Bone marrow (tissue), 2 donors: Measurements from ENCODE around the gene RABL6.
"Not testable (repeated sequence)": the region's sequence is repeated elsewhere in the genome, so short reads cannot be mapped to it uniquely, and the experiment has no call there.

Experiments
- DNase-seq, 2 donors: peaks; one replicate each; lab custom pipeline; 2025; lab: John Stamatoyannopoulos, UW

Gene RABL6

DNA sequence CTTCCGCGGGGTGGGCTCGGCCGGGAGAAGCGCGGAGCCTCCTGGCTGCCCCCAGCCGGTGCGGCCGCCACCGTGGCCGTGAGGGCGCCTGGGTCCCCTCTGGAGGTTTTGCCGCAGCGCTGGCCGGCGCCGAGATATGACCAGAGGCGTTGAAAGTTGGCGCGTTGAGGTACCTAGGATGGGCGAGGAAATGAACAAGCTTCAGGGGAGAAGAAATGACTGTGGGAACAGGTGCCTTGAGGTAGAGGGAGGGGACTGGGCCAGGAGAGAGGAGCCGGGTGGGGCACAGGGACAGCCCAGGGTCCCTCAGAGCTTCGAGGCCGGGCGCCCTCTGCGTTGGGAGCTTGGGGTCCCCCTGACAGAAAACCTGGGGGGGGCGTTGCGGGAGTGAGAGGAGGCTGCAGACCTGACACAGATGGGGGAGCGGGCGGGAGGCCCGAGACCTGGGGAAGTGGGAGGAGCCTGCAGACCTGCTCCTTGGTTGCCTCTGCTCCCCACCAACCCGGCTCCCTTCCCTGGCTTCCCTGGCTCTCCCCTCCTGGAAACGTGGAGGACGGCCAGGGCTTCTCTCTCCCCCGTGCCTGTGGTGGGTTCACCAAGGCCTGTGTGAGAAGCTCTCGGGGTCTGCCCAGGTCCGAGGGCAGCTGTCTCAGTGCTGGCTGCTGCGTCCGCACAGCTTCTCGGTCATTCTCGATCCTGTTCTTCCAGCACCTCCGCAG is 14.2 kb downstream of the RABL6 start:
- DNase-seq, result no peak

GRCh38 chr9:136823136-136824046 is 15.6 kb downstream of the RABL6 start:
- no peak for DNase-seq

GRCh38 chr9:136824496-136825225 is 16.9 kb downstream of the RABL6 start:
- no peak for DNase-seq

DNA sequence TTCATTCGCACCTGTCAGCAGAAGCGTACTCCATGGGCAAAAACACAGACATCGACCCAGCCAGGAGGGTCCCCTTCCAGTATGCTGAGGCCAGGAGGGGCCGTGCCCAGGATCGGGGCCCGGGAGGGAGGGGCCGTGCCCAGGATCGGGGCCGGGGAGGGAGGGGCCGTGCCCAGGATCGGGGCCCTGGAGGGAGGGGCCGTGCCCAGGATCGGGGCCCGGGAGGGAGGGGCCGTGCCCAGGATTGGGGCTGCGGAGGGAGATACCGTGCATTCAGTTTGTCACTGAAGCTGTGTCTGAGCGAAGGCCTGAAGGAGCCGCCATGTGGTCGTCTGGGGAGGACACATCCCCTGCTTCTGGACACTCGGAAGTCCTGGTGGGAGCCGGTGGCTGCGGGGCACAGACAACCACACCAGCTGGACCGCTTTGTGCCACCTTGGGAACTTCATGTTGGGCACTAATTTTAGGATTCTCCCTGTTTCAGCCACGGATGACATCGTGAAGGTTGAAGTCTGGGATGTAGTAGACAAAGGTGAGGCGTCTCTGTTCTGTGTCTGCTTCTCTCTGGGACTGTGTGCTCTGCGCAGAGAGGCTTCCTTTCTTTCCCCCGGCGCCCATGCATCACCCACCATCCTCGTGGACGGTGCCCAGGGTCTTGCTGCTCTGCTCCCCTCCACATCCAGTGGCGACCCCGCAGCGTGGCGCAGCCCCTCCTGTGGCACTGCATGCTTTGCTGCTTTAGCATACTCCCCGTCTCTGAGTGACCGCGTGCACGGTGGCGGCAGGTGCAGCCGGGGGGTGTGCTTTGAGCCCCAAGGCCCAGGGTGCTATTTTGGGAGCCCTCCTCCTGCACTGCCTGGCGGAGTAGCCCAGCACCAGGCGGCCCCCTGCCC is 17.8 kb downstream of the RABL6 start:
- no peak for DNase-seq

- DNase-seq, result no peak
Measured at GRCh38 chr9:136826188-136826541, 18.4 kb downstream of the RABL6 start.

- DNase-seq, result no peak
Measured at GRCh38 chr9:136826703-136827582, 19.2 kb downstream of the RABL6 start.

GRCh38 chr9:136827794-136828473 is 20.2 kb downstream of the RABL6 start:
- no peak for DNase-seq

DNA sequence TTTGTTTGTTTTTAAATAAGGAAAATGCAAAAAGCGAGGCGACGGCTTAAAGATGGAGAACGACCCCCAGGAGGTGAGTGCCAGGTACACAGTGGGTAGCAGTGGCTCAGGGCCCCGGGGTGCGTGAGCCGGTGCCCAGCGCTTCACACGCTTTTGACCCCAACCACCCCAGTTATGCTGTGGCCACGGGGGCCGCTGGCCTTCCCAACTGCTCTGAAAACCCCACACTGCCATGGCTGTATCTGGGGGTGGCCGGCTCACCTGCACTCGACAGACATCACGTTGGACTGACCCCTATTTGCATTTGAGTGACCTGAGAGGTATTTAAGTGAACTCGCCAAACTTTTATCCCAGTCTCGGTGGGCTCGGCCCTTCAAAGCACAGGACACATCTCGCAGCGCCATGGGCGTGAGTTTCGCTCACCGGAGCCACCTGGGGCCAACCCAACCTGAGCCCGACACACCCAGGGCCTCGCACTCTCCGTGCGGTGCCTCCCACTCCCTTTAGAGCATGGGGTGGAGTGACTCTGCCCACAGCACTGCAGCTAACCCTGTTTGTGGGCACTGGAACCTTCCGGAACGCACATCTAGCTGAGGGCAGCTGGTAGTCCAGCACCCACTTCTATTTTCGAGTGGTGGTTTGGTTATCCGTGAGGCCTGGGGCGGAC is 20.9 kb downstream of the RABL6 start:
- DNase-seq, result no peak

- no peak for DNase-seq
Measured at GRCh38 chr9:136829412-136829811, 21.7 kb downstream of the RABL6 start.

DNA sequence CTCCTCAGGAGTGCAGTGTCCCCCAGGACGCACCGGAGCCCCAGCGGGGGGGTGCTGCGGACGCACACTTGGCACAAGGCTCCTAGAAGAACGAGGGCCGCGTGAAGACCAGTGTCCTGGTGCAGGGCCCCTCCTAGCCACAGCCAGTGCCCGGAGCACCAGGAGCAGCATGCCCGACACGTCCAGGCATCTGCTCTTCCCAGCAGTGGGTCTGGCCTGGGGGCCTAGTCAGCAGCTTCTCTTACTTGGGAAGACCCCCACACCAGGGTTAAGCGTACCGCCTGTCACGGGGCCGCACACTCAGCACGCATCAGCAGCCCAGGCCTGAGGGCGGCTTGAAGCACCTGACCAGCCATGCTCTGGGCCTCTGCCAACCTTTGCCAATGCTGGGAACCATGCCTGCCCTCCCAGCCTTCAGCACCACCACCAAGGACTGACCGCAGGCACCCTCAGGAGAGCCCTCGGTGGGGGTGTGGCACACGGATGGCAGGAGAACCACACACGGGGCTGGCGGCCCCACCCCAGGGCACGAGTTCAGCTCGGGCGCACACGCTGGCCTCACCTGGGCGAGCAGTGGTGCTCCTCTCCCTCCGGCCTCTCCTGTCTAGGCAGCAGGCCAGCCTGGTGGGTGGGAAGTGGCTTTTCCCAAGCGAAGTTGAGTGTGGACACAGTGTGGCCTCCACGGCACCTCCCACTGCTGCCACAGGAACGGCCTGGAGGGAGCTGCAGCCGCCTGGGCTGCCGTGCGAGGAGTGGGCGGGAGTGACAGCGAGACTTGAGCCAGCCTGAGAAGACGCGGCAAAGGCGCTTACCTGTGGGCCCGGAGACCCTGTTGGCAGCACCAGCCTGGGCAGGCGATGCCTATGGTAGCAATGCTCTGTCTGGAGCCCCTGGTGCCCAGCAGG is 22.5 kb downstream of the RABL6 start:
- DNase-seq, result no peak

GRCh38 chr9:136831002-136831719 is 23.4 kb downstream of the RABL6 start:
- no peak for DNase-seq

DNA sequence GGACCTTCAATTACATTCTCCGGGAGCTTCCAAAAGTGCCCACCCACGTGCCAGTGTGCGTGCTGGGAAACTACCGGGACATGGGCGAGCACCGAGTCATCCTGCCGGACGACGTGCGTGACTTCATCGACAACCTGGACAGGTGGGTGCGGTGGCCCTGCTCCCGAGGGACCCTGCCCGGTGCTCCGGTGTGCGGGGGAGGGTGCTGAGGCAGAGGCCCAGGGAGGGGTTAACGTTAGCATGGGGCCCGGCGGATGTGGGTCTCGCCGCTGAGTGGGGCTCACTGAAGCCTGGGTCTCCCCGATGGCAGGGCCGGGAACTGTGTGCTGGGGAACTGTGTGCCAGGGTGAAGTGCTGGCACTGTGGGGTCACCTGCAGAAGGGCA is 24.0 kb downstream of the RABL6 start:
- DNase-seq, result no peak

DNA sequence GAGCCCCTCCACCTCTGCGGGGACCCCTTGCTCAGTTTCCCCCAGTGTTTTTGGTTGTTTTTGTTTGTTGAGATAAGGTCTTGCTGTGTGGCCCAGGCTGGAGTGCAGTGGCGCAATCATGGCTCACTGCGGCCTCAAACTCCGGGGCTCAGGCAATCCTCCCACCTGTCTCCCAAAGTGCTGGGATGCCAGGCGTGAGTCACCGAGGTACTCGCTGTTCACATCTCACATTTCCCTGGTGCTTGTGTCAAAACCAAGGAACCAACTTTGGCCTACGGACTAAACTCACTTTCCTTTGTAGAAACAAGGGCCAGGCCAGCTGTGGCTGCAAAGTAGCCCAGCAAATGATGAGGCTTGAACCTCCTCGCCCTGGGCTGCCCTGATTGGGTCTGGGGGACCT is 24.8 kb downstream of the RABL6 start:
- DNase-seq, result no peak

DNA sequence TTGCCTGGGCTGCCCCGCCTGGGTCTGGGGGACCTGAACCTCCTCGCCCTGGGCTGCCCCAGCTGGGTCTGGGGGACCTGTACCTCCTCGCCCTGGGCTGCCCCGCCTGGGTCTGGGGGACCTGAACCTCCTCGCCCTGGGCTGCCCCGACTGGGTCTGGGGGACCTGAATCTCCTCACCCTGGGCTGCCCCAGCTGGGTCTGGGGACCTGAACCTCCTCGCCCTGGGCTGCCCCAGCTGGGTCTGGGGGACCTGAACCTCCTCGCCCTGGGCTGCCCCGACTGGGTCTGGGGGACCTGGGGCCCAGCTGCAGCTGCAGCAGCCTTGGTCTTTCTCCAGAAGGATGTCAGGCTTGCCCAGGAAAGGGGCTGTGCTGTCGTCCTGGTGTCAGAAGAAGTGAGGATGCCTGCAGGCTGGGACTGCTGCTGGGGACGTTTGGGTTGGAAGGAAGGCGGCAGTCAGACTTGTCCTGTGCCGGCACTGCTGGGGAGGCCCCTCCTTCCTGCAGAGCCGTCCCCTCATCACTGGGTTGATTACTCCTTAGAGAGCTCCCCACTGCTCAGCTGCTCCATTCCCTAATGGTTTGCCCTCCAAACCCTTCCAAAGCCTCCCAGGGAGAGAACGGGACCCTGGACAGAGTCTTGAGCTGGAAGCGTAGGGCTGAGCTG is 25.8 kb downstream of the RABL6 start:
- DNase-seq, result not testable (repeated sequence)

GRCh38 chr9:136835162-136835931 is 27.6 kb downstream of the RABL6 start:
- no peak for DNase-seq
